Natural killer cell treated with Interleukin-12 subunit alpha and Interleukin-12 subunit beta and Interleukin-15 and Interleukin-18, amount 100 ng/mL, for 72 hours (primary cell): ENCODE results near the gene NKRF. TPM values are rescaled to one million over a fixed set of nuclear protein-coding genes. Genes with fewer than 3 reads are reported as not detected.

Experiments
- ATAC-seq, 2 donors: fragments of 150-1000 bp; cut with Tn5 transposase in 1 of 2; sonication (Bioruptor Pico), chemical (Tn5 transposase) in 1 of 2; 2 replicates each; pipeline ENCODE4 v1.10.0; 2021
- DNase-seq: peaks from one replicate; pipeline ENCODE4 v3.0.0; 2022; ENCODE audit warnings: low spot score
- H3K27ac Mint-ChIP-seq, 2 donors: 1 replicate in 1 of 2; 2 replicates in 1 of 2; pipeline ENCODE4 v1.8.0; 2022; ENCODE audit warnings: mixed read lengths in 2 of 2, mild to moderate bottlenecking in 1 of 2, moderate library complexity in 1 of 2
- H3K27me3 Mint-ChIP-seq, 2 donors: 1 replicate in 1 of 2; 2 replicates in 1 of 2; pipeline ENCODE4 v1.8.0; 2022; ENCODE audit warnings: mixed read lengths in 2 of 2
- H3K36me3 Mint-ChIP-seq: one replicate; pipeline ENCODE4 v1.8.0; 2022; ENCODE audit warnings: mixed read lengths
- H3K4me1 Mint-ChIP-seq, 2 donors: 1 replicate in 1 of 2; 2 replicates in 1 of 2; pipeline ENCODE4 v1.8.0; 2022; ENCODE audit warnings: low read depth in 2 of 2, mixed read lengths in 2 of 2, mild to moderate bottlenecking in 1 of 2
- H3K4me3 Mint-ChIP-seq: one replicate; pipeline ENCODE4 v1.8.0; 2022; ENCODE audit warnings: mixed read lengths
- H3K9me3 Mint-ChIP-seq: 2 replicates; pipeline ENCODE4 v1.8.0; 2022; ENCODE audit warnings: mixed read lengths
- total RNA-seq, 2 donors: library from RNA; stranded (reverse); gene quantifications; one replicate each; pipeline ENCODE4 v1.2.3, GENCODE V29; 2022

Gene NKRF
- total RNA-seq, 2 donors from 2014 or later, result 15.8 to 24.4 TPM

DNA sequence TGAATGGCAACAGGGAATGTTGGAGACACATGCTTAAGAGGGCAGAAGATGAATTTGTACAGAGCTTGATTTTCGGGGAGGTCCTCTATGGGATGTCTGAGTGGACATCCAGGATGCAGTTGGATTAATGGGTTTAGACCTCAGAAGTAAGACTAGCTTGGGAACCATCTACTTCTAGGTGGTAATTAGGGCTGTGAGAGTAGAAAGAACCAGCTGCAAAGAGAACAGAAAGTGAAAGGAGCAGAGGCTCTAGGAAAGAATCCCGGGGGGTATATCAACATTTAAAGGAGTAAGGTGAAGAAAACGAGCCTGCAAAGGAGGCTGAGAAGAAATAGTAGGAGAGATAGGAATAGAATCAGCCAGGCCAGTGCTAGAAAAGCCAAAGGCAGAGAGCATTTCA lies 29.0 kb upstream of the NKRF start:
- no peak for DNase-seq
- Mint-ChIP-seq H3K27me3 (no peaks in the 10 kb centered on the region), H3K36me3 (peaks cover 22% of the 10 kb centered on the region), H3K27ac (peak overlapping the region; percentile 38 to 50), H3K4me3 (peak overlapping the region; percentile 21), H3K4me1 (peaks cover 13 to 20% of the 10 kb centered on the region in 2 donors), H3K9me3 (no peaks in the 10 kb centered on the region)
- ATAC-seq, result no peak

DNA sequence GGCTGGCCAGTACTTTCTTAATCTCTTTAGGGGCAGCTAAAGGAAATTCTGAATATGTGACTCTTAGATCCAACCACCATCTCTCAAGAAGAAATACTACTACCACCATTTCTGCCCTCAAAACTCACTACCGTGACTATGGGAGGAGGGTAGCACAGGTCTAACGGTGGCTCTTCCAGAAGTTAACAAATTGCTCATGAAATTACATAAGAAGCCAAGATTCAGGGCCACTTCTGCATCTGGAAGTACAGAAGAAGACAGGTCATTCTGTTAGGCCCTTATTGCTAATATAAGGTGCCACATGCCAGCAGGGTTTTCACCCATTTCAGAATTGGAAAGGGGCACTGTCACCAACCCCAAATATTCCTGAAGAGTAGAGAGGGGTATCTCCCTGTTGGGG lies 19.6 kb upstream of the NKRF start:
- ATAC-seq, result no peak
- no peaks in the 10 kb centered on the region for H3K9me3 Mint-ChIP-seq
- no peak for DNase-seq
- peaks cover 0 to 3% of the 10 kb centered on the region in 2 donors for H3K4me1 Mint-ChIP-seq
- no peak overlapping the region for H3K27ac Mint-ChIP-seq
- H3K27me3 Mint-ChIP-seq, result no peaks in the 10 kb centered on the region
- H3K36me3 Mint-ChIP-seq, result no peaks in the 10 kb centered on the region
- no peak overlapping the region for H3K4me3 Mint-ChIP-seq

DNA sequence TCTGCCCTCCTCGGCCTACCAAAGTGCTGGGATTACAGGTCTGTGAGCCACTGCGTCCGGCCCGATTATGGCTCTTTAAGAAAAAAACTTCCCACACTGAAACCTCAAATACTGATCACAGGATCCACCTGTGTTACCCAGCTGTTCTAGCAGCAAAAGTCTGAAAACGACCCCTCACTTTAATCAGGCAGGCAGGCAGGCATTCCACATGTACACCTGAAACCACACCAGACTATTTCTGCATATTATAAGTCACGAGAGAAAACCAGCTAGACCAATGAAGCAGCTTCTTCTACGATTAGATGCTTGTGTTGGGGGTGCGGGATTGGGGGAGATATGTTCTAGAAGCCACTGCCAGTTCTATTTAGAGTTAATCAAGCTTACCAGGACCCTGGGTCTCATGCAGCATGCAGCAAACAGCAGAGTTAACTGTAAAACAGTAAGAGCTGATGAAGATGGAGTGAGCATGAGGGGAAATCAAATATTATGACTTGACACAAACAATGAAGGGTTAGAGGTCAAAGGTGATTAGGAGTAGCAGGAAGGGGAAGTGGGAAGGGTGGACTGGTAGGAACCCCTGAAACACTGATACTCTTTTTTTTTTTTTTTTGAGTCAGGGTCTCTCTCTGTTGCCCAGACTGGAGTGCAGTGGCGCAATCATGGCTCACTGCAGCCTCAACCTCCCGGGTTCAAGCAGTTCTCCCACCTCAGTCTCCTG lies 18.9 kb upstream of the NKRF start:
- no peaks in the 10 kb centered on the region for H3K27me3 Mint-ChIP-seq

DNA sequence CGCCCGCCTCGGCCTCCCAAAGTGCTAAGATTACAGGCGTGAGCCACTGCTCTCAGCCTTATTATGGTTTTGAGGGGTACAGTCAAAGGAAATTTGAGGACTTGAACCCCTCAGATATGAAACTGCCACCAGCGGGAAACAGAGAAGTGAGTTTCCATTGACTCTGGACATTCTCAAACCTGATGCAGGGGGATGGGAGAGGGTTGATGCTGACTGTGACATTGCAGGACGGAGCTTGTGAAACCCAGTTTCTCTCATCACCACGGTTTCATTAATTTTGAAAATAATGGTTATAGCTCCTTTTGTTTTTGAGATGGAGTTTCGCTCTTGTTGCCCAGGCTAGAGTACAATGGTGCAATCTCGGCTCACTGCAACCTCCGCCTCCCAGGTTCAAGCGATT lies 18.2 kb upstream of the NKRF start:
- no peak for ATAC-seq
- Mint-ChIP-seq H3K4me3 (no peak overlapping the region), H3K27me3 (no peaks in the 10 kb centered on the region), H3K9me3 (no peaks in the 10 kb centered on the region), H3K36me3 (no peaks in the 10 kb centered on the region), H3K27ac (no peak overlapping the region), H3K4me1 (peaks cover 0 to 9% of the 10 kb centered on the region in 2 donors)
- peak; percentile 6 for DNase-seq

More for the DNA sequence above, 18.9 kb upstream of the NKRF start:
- Mint-ChIP-seq H3K9me3 (no peaks in the 10 kb centered on the region), H3K4me3 (no peak overlapping the region), H3K27ac (no peak overlapping the region), H3K4me1 (peaks cover 0 to 3% of the 10 kb centered on the region in 2 donors), H3K36me3 (no peaks in the 10 kb centered on the region)
- DNase-seq (peak; percentile 41), ATAC-seq (no peak)

DNA sequence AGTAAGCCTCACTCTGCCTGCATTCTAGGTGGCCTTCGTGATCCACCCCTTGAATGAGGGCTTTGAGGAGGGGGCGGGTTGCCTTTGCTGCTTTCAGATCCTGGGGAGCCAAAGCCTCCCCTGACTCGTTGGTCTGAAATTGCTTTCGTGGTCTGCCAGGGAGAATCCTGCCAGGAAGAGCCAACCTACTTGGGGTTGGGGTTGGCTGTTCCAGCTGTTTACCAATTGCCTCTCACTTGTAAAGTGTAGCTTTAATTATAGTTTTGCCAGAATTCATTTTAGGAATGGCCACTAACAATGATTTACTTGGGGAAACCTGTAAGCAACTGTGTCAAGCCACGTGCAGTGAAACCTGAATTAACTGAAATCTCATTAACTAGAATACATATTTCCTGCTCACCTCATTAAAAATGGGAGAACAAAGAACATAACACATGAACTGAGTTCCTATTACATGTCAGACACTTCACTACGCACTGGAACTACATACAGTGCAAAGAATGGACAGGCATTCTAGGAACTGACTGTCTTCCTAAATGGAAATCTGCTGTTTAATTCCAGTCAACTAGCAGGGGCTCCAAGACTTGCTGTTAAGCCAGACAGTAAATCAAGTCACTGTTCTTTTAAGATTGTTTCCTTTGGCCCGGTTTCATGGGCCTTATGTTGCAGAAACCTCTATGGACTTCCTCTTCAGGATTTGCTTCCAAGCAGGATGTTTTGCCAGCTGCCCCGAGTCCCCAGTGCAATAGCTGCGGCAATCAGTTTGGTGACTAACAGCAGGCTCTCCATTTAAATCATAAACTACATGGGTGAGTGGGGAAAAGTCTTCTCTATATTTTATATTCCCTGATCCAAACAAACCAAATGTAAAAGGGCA lies 16.4 kb upstream of the NKRF start:
- Mint-ChIP-seq H3K4me3 (no peak overlapping the region), H3K4me1 (peaks cover 0 to 18% of the 10 kb centered on the region in 2 donors), H3K27me3 (no peaks in the 10 kb centered on the region), H3K9me3 (no peaks in the 10 kb centered on the region), H3K36me3 (no peaks in the 10 kb centered on the region), H3K27ac (no peak overlapping the region)
- ATAC-seq (no peak), DNase-seq (peak; percentile 13)

DNA sequence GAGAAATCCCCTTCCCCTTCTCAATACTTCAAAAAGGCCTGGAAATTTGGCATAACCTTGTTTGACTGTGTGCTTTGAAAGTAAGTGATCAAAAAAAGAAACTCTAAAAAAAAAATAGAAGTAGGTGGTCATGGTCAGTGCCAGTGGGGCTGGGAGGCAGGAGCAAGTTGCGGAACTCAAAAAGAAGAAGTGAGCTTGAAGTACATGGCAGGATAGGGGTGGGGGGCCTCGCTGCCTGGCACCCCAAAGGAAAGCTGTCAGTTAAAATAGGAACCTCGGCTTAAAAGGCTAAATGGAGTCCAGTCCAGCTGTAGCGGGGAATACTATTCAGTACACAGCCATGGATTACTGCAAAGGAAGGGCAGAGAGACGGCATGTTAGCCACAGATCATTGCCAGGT lies 12.2 kb upstream of the NKRF start:
- no peaks in the 10 kb centered on the region for H3K27me3 Mint-ChIP-seq
- H3K36me3 Mint-ChIP-seq, result no peaks in the 10 kb centered on the region
- no peaks in the 10 kb centered on the region for H3K9me3 Mint-ChIP-seq
- H3K4me1 Mint-ChIP-seq, result peaks cover 6 to 25% of the 10 kb centered on the region in 2 donors
- peak overlapping the region; percentile 53 to 85 for H3K27ac Mint-ChIP-seq
- DNase-seq (peak; percentile 12), ATAC-seq (no peak)
- H3K4me3 Mint-ChIP-seq, result peak overlapping the region; percentile 36

DNA sequence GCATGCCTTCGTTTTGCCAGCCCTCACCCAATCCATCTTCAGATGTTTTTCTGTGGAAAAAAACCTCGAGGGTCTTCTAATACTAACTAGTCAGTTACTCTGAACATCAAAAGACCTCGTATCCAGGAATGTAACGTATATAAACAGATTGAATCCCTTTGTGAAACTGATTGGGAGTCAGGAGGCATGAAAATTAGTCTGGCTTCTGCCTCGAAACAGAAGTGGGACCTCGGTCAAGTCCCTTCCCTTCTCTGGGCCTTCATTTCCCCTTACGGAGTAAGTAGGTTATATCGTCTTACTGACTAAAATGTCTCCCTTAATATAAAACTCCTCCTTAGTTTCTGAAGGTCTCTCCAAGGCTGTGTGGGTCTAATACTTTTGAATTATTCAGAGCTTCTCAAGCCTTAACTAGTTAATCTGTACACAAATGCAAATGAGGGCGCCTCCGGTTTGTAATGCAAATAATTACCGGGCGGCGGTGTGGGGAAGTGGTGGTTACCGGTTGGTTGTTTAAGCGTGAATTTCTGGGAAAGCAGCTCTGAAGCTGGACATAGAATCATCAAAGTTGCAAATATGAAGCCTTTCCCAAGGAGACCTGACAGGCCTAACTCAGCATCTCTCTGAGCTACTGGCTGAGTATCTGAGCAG lies 11.4 kb upstream of the NKRF start:
- Mint-ChIP-seq H3K4me3 (peak overlapping the region; percentile 36), H3K27ac (peak overlapping the region; percentile 53 to 85), H3K4me1 (peaks cover 6 to 25% of the 10 kb centered on the region in 2 donors), H3K9me3 (no peaks in the 10 kb centered on the region), H3K36me3 (no peaks in the 10 kb centered on the region), H3K27me3 (no peaks in the 10 kb centered on the region)
- ATAC-seq, result peak in 1 of 2 donors; percentile 17
- DNase-seq, result peak; percentile 57

DNA sequence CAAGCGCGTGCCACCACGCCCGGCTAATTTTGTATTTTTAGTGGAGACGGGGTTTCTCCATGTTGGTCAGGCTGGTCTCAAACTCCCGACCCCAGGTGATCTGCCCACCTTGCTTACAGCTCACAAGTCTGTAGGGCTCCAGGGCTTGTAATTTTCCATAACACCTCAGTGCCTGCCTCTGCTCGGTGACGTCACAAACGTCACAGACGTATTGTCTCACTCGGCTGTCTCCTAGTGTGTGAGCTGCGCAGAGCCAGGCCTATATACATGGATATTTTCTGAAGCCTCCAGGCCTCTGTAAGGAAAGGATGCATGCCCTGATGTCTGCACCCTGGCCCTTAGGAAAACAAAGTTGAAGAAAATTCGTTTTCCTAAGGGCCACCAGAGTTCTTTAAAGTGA lies 8.6 kb upstream of the NKRF start:
- H3K4me1 Mint-ChIP-seq, result peaks cover 9 to 27% of the 10 kb centered on the region in 2 donors
- DNase-seq (peak; percentile 28), ATAC-seq (no peak)
- H3K4me3 Mint-ChIP-seq, result no peak overlapping the region
- peak overlapping the region in 1 of 2 donors; percentile 52 for H3K27ac Mint-ChIP-seq
- no peaks in the 10 kb centered on the region for H3K9me3 Mint-ChIP-seq
- H3K36me3 Mint-ChIP-seq, result no peaks in the 10 kb centered on the region
- no peaks in the 10 kb centered on the region for H3K27me3 Mint-ChIP-seq

DNA sequence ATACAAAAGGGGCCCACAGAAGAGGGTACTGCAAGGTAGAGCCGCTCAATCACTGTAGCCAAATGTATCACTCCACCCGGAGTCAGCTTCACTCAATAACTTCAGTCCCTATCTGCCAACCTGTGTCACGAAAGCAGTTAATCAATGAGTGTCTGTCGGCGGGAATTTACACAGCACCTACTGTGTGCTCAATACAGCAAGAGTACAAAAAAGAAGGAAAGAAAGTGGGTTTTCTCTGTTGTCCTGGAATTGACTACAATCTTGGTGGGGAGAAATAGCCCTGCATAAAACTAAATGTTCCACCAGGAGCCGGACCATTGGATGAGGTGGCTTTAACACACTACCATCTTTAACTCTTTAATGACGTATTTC lies 780 bp upstream of the NKRF start:
- ATAC-seq (no peak), DNase-seq (peak; percentile 49)
- peak overlapping the region; percentile 92 for H3K4me3 Mint-ChIP-seq
- no peaks in the 10 kb centered on the region for H3K9me3 Mint-ChIP-seq
- H3K27ac Mint-ChIP-seq, result peak overlapping the region; percentile 86 to 93
- H3K4me1 Mint-ChIP-seq, result peaks cover 24 to 26% of the 10 kb centered on the region in 2 donors
- no peaks in the 10 kb centered on the region for H3K36me3 Mint-ChIP-seq
- peaks cover 0 to 3% of the 10 kb centered on the region in 2 donors for H3K27me3 Mint-ChIP-seq

DNA sequence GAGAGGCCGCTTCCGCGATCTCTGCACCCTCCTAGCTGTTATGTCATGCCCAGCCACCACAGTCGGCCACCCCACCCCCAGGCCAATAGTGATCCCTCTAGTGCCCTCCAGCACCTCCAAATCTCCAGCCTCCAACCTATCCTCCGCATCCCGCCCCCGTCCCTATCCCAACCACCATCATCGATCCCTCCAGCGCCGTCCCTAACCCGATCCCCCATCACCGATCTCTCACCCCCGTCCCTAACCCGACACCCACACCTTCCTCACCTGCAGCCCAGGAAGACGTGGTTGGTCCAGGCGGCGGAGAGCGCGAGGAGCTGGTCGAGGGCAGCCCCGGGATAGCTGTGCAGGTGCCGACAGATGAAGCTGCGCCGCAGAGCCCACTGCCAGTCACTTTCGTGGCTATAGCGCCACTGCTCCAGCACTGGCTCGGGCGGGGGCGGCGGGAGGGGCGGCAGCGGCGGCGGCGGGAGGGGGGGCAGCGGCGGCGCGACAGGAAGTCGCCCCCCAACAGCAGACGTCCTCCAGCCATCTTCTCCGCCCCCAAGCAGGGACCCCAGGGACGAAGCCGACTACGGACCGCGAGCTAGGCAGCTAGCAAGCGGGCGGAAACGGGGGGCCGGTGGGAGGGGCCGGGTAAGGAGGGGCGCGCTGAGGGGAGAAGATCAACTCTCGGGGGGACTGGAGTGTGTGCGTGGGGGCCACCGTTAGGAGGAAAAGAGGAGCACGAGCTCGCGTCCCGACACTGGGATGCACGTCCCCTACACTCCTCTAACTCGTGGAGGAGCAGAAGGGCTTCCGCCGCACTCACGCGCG lies 552 bp downstream of the NKRF start:
- Mint-ChIP-seq H3K4me3 (peak overlapping the region; percentile 92), H3K36me3 (no peaks in the 10 kb centered on the region), H3K4me1 (peaks cover 24 to 28% of the 10 kb centered on the region in 2 donors), H3K27ac (peak overlapping the region; percentile 86 to 93), H3K27me3 (peaks cover 0 to 5% of the 10 kb centered on the region in 2 donors), H3K9me3 (no peaks in the 10 kb centered on the region)
- DNase-seq, result no peak
- ATAC-seq, result peak; percentile 72 to 75

DNA sequence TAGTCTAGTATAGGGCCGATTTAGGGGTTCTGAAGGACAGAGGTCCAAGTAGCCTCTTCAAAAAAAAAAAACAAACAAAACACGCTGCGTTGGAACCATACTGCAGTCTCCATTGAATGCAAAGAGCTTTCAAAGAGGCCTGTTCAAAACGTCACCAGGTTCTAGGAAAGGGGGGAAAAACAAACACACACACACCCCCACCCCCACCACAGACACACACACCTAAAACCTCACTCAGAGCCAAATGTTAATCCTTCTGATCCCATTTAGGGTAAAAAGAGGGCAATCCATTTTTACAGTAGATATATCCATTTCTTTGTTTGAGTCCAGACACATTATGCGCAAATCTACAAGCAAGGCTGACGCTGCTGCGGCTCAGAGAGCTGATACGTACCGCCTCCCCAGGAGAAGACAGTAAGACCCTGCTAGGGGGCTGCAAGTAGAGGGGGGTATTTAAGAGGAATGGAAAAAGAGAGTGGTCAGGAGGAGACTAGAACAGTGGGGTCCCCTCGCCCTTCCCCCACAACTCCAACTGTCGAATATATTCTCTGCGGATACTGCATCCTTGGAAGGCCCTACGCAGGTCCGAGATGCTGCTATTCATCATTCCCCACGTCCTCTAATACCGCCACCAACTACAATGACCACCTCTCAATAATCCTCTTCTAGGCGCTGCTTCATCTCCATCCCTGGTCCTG lies 1.3 kb downstream of the NKRF start:
- peak overlapping the region; percentile 66 to 74 for H3K27ac Mint-ChIP-seq
- no peaks in the 10 kb centered on the region for H3K36me3 Mint-ChIP-seq
- DNase-seq, result no peak
- H3K4me3 Mint-ChIP-seq, result peak overlapping the region; percentile 92
- peaks cover 0 to 5% of the 10 kb centered on the region in 2 donors for H3K27me3 Mint-ChIP-seq
- peaks cover 20 to 24% of the 10 kb centered on the region in 2 donors for H3K4me1 Mint-ChIP-seq
- no peak for ATAC-seq
- no peaks in the 10 kb centered on the region for H3K9me3 Mint-ChIP-seq

DNA sequence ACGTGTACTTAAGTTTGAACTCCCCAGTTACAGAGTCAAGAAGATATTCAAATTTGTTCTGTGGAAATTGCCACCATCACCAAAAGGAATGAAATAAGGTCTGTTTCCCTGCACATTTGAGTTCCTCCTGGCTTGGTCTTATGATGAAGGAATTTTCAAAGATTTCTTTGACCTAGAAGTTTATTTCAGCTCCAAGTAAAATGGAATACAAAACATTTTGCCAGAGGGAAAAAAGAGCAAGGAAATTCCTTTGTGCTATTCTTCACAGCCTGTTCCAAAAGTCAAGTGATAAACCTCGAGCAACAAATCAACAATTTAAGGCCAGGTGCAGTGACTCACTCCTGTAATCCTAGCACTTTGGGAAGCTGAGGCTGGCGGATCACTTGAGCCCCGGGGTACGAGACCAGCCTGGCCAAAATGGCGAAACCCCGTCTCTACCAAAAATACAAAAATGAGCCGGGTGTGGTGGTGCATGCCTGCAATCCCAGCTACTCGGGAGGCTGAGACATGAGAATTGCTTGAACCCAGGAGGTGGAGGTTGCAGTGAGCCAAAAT lies 3.4 kb downstream of the NKRF start:
- H3K4me3 Mint-ChIP-seq, result no peak overlapping the region
- no peaks in the 10 kb centered on the region for H3K36me3 Mint-ChIP-seq
- peaks cover 0 to 5% of the 10 kb centered on the region in 2 donors for H3K27me3 Mint-ChIP-seq
- H3K27ac Mint-ChIP-seq, result no peak overlapping the region
- H3K4me1 Mint-ChIP-seq, result peaks cover 20 to 23% of the 10 kb centered on the region in 2 donors
- no peak for ATAC-seq
- no peak for DNase-seq
- no peaks in the 10 kb centered on the region for H3K9me3 Mint-ChIP-seq
